Osteoblast (primary cell): ENCODE results near the gene CACNA1I. TPM values are rescaled to one million over a fixed set of nuclear protein-coding genes. Genes with fewer than 3 reads are reported as not detected.

Experiments used
- DNase-seq: peaks from one replicate; pipeline ENCODE4 v3.0.0; 2011; ENCODE audit warnings: low spot score, mixed read lengths; ENCODE audit not compliant: insufficient read length; ENCODE audit errors: missing footprints
- H2AFZ ChIP-seq: 2 replicates; pipeline ENCODE4 v1.6.0; 2011; ENCODE audit warnings: mild to moderate bottlenecking, low read length
- H3K27ac ChIP-seq: 2 replicates; pipeline ENCODE4 v1.5.1; 2011; ENCODE audit warnings: mild to moderate bottlenecking, low read depth, low read length, moderate library complexity
- H3K27me3 ChIP-seq: 2 replicates; pipeline ENCODE4 v1.6.0; 2012; ENCODE audit warnings: mild to moderate bottlenecking, control low read depth, inconsistent platforms, low read length, moderate library complexity; ENCODE audit not compliant: insufficient read depth
- H3K36me3 ChIP-seq: 2 replicates; pipeline ENCODE4 v1.5.1; 2011; ENCODE audit warnings: mild to moderate bottlenecking, low read length, control low read depth, moderate library complexity; ENCODE audit not compliant: insufficient read depth
- H3K4me1 ChIP-seq: 2 replicates; pipeline ENCODE4 v1.5.1; 2011; ENCODE audit warnings: mild to moderate bottlenecking, low read length, control low read depth, moderate library complexity; ENCODE audit not compliant: insufficient read depth
- H3K4me2 ChIP-seq: 2 replicates; pipeline ENCODE4 v1.6.0; 2011; ENCODE audit warnings: mild to moderate bottlenecking, low read length; ENCODE audit not compliant: insufficient read depth
- H3K4me3 ChIP-seq: fragments of 200-600 bp; sonication (generic); 3 replicates; pipeline ENCODE4 v1.5.1; 2012; ENCODE audit warnings: mild to moderate bottlenecking, low read length, inconsistent platforms; ENCODE audit not compliant: insufficient read depth
- H3K79me2 ChIP-seq: 2 replicates; pipeline ENCODE4 v1.6.0; 2012; ENCODE audit warnings: mild to moderate bottlenecking, low read length, control low read depth, inconsistent platforms; ENCODE audit not compliant: insufficient read depth
- H3K9me3 ChIP-seq: 2 replicates; pipeline ENCODE4 v1.5.1; 2011; ENCODE audit warnings: low read depth, low read length, control low read depth
- H4K20me1 ChIP-seq: 2 replicates; pipeline ENCODE4 v1.6.0; 2012; ENCODE audit warnings: mild to moderate bottlenecking, low read length, control low read depth; ENCODE audit not compliant: insufficient read depth
- total RNA-seq: library from RNA; depleted of rRNA; stranded (reverse); fragments of >200 nt; gene quantifications from 2 replicates; pipeline ENCODE4 v1.2.3, GENCODE V29; 2012
- TF ChIP-seq, protein P1 (sequence below): IDR thresholded peaks from 2 replicates; pipeline ENCODE4 v1.5.1; 2011; ENCODE audit warnings: mild to moderate bottlenecking, low read depth, low read length, moderate library complexity; ENCODE audit errors: extremely low read depth

CACNA1I gene
- total RNA-seq, 1 donor: under 0.01 TPM

DNA sequence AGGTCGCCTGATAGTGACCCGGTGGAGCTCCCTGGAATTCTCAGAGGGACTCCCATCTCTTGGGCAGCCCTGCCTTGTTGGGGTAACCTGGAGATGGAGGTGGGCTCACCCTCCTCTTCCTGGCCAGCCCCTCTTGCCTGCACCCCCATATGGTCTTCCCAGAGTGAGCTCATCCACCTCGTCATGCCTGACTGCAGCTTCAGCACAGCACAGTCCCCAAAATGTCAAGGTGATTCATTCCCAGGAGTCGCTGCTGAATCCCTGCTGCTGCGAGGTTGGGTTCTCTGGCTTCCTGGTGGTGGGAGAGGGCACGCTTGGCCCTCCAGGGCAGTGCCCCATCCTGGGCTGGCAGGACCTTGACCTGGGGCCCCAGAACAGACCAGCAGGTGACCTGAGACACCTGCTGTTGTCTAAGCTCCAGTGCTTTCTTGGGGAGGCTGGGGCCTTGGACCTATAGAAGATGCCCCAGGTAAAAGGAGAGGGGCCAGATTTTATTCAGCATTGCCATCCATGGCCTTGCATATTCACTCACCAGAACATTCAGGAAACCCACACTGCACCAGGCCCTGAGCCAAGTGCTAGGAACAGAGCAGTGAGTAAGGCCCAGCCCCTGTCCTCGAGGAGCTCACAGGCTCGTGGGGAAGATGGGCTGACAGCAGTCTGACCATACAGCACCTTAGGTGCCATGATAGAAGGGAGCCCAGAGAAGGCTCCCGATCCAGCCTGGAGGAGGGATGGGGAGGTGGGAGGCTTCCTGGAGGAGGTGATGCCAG is 72.9 kb downstream of the CACNA1I start:
- Histone ChIP-seq H3K4me3 (no peak overlapping the region), H3K27ac (no peak overlapping the region), H3K4me1 (no peaks in the 10 kb centered on the region), H4K20me1 (no peaks in the 10 kb centered on the region), H3K9me3 (no peaks in the 10 kb centered on the region), H3K27me3 (peaks cover 9% of the 10 kb centered on the region), H3K79me2 (no peaks in the 10 kb centered on the region), H3K36me3 (no peaks in the 10 kb centered on the region), H3K4me2 (no peak overlapping the region), H2AFZ (no peak overlapping the region)
- TF ChIP-seq, protein P1, sequence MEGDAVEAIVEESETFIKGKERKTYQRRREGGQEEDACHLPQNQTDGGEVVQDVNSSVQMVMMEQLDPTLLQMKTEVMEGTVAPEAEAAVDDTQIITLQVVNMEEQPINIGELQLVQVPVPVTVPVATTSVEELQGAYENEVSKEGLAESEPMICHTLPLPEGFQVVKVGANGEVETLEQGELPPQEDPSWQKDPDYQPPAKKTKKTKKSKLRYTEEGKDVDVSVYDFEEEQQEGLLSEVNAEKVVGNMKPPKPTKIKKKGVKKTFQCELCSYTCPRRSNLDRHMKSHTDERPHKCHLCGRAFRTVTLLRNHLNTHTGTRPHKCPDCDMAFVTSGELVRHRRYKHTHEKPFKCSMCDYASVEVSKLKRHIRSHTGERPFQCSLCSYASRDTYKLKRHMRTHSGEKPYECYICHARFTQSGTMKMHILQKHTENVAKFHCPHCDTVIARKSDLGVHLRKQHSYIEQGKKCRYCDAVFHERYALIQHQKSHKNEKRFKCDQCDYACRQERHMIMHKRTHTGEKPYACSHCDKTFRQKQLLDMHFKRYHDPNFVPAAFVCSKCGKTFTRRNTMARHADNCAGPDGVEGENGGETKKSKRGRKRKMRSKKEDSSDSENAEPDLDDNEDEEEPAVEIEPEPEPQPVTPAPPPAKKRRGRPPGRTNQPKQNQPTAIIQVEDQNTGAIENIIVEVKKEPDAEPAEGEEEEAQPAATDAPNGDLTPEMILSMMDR: no peak
- DNase-seq: no peak

- H2AFZ ChIP-seq: no peak overlapping the region
- no peaks in the 10 kb centered on the region for H3K79me2 ChIP-seq
- no peak overlapping the region for H3K27ac ChIP-seq
- no peak for DNase-seq
- no peaks in the 10 kb centered on the region for H3K9me3 ChIP-seq
- no peaks in the 10 kb centered on the region for H3K36me3 ChIP-seq
- no peaks in the 10 kb centered on the region for H4K20me1 ChIP-seq
- H3K4me1 ChIP-seq: no peaks in the 10 kb centered on the region
- H3K4me2 ChIP-seq: no peak overlapping the region
- TF ChIP-seq, protein P1: no peak
- H3K27me3 ChIP-seq: peaks cover 6% of the 10 kb centered on the region
- H3K4me3 ChIP-seq: no peak overlapping the region
Measured at GRCh38 chr22:39645532-39645931, 75.0 kb downstream of the CACNA1I start.

DNA sequence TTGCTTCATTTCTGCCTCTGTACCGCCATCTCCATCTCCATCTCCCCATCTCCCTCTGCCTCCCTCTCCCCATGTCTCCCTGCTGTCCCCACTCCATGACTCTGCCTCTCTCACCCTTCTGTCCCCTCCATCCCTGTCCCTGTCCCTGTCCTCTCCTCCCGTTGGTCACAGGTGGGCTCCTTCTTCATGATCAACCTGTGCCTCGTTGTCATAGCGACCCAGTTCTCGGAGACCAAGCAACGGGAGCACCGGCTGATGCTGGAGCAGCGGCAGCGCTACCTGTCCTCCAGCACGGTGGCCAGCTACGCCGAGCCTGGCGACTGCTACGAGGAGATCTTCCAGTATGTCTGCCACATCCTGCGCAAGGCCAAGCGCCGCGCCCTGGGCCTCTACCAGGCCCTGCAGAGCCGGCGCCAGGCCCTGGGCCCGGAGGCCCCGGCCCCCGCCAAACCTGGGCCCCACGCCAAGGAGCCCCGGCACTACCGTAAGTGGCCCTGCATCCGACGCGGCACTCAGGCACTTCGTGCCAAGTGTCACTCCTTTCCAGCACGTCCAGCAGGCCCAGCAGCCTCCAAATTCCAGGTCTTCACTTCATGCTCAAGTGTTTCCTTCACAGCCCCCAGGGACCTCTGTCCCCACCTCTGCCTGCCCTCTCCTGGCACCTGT is 76.0 kb downstream of the CACNA1I start:
- no peak overlapping the region for H3K4me2 ChIP-seq
- no peak overlapping the region for H2AFZ ChIP-seq
- H3K79me2 ChIP-seq: no peaks in the 10 kb centered on the region
- DNase-seq: no peak
- TF ChIP-seq, protein P1: no peak
- H3K27me3 ChIP-seq: peaks cover 5% of the 10 kb centered on the region
- H3K4me1 ChIP-seq: no peaks in the 10 kb centered on the region
- no peak overlapping the region for H3K4me3 ChIP-seq
- H3K27ac ChIP-seq: no peak overlapping the region
- H4K20me1 ChIP-seq: no peaks in the 10 kb centered on the region
- H3K9me3 ChIP-seq: no peaks in the 10 kb centered on the region
- no peaks in the 10 kb centered on the region for H3K36me3 ChIP-seq
